ENCODE measurements around the gene NDUFAF7.
A peak's percentile ranks its signal among the peaks of the same experiment; 100 is the strongest.
"Not testable (repeated sequence)": the region's sequence is repeated elsewhere in the genome, so short reads cannot be mapped to it uniquely, and the experiment has no call there.

The NDUFAF7 gene, protein sequence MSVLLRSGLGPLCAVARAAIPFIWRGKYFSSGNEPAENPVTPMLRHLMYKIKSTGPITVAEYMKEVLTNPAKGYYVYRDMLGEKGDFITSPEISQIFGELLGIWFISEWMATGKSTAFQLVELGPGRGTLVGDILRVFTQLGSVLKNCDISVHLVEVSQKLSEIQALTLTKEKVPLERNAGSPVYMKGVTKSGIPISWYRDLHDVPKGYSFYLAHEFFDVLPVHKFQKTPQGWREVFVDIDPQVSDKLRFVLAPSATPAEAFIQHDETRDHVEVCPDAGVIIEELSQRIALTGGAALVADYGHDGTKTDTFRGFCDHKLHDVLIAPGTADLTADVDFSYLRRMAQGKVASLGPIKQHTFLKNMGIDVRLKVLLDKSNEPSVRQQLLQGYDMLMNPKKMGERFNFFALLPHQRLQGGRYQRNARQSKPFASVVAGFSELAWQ

DNA sequence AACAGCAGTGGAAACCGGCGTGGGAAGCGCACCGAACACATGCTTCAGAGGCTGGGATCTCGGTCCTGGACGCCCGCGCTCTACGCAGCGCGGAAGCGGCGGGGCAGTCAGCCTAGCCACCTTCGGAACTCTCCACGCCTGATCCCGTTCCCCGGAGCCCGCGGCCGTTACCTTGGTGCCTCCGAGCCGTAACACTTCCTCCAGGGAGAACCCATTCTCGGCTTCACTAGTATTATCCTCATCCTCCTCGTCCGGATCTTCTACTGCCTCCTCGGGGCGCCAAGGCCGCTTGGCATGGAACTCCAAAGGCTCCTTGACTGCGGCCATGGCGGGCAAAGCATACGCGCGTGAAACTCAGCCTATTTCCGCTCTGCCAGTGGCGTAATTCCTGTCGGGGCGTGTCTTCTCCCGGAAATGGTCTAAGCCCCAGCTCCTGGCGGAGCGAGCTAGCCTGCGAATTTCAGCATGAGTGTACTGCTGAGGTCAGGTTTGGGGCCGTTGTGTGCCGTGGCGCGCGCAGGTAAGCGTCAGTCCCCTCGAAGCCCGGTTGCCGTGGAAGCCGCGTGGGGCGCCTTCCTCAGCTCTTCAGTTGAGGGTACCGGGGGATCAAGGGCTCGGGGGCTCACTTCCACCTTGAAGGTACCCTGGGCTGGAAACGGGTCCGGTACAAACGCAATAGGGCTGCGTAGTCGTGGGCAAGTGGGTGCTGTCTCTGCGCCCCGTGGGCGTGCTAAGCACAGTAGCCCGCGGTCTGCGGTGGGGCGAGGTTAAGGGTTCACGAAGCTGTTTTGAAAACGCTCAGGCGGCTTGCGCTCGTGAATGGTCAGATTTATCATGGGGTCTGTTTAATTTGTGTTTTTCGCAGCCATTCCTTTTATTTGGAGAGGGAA, at the start of gene NDUFAF7, which contains the start of gene CEBPZ:
NDUFAF7 (plus strand) TSS at position 418 of the 890 bp plus-strand sequence; CDS start at position 466, 48 bp downstream.
CEBPZ (minus strand) TSS at position 356 of the 890 bp plus-strand sequence; CDS start at position 327, 29 bp downstream.
- peak; percentile 97 for DNase-seq (ENCODE audit: low spot score)

DNA sequence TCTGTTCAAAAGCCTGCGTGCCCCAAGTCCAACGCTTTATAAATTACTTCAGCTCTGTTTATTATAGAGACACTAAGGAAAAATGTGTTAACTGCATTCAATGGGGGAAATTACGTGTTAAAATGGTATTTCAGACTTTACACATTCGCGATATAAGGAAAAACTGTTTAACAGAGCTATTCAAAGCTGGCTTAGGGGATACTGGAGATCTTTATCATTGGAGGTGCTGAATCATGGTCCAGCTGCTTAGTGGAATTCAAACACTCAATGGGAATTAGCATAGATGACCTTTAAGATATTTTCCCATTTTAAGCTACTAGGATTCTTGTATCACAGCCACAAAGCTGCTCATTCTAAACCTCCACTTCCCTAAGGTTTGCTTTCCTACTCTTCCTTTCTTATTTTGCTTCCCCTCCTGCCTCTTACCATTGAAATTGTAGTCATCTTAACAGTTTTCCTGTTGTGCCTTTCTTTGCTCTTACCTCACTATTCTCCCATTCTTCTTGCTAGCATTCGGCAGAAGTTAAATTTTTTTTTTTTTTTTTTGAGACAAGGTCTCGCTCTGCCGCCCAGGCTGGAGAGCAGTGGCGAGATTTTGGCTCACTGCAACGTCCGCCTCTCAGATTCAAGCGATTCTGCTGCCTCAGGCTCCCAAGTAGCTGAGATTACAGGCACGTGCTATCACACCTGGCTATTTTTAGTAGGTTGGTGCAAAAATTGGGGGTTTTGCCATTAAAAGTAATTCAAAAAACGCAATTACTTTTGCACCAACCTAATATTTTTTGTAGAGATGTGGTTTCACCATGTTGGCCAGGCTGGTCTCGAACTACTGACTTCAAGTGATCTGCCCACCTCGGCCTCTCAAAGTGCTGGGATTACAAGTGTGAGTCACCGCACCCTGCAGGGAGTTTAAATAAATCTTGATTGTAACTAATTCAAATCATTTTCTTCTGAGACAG, 49.5 kb upstream of the NDUFAF7 start:
- peak; percentile 12 for DNase-seq (ENCODE audit: low spot score)

DNA sequence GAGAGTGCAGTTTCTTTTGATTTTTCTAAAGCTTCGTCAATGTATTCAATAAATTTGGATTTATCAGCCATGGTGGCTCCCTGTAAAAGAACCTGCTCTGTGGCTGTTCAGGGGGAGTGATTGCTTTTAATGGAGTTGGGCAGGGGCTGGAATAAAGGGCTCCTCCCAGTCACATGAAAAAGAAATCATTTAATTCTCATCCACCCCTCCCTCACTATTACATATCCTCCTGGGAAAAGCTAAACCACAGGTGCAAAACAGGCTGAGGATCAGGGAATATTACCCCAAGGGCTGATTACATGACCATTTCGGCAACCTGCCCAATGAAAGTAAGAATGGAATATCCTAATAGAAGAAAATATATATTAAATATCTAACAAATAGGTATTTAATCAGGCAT, 42.9 kb upstream of the NDUFAF7 start, which contains the start of gene SULT6B1:
SULT6B1 (minus strand) TSS at position 101 of the 400 bp plus-strand sequence; CDS start at position 71, 30 bp downstream.
- no peak for DNase-seq (ENCODE audit: low spot score)

DNA sequence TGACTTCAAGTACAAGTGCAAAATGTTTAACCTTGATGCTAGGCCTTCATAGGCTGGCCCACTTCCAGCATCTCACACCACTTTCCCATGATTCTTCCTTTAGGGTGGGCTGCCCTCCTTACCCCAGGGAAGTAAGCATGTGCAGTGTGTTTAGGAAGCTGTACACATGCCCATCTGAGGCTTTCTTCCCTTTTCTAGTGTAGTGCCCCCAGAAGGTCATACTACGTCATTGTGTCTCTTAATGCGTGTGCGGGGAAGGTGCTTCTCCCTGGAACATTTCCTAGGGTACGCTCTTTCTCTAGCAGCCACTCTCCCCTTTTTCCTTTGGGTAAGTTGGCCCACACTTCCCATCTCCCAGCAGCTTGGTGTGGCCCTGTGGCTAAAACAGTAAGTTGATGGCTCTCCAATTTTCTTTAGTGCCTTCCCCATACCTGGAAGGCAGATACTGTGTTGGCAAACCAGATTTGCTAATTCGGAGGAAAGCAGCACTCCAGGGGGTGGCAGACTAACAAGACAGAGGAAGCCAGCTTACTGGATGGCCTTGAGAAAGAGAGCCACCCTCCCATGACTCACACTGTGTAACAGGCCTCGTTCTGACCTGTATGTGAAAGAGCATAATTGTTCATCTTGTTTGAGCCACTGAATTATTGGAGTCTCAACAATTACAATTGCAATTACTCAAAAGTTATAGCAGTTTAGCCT, 41.9 kb upstream of the NDUFAF7 start:
- peak; percentile 86 for DNase-seq (ENCODE audit: low spot score)

DNA sequence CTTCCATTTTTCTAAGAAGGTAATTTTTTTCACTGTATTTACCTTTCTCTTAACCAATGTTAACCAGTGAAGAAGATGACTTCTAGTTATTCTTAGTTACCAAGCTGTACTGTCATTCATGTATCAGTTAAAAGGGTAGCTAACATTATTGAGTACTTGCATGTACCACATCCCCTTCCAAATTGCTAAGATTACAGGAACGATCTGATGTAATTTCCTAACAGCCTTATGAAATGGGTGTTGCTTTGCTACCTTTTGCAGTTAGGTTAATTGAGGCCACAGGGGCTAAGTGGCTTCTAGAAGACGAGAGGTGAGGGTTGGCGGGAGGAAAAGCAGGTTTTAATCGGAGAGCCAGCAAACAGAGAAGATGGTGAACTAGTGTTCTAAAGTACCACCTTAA, 41.2 kb upstream of the NDUFAF7 start:
- DNase-seq (ENCODE audit: low spot score) = no peak

DNA sequence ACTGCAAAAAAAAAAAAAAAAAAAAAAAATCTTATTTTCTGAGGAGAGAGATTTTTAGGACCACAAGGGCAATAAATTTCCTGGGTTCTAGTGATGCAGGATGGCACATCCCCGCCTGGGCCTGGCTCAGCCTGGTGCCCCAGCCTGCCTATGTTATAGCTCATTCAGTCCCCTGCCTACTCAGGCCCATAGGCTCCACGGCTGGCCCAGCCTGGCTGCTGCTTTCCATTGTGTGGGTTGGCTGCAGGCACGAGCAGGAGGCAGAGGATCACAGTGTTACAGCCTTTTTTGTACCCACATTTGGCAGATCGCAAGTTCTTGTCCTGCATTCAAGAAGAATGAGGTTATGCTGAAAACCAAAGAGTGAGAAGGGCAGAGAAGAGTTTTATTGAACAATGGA, 40.2 kb upstream of the NDUFAF7 start:
- no peak for DNase-seq (ENCODE audit: low spot score)

DNA sequence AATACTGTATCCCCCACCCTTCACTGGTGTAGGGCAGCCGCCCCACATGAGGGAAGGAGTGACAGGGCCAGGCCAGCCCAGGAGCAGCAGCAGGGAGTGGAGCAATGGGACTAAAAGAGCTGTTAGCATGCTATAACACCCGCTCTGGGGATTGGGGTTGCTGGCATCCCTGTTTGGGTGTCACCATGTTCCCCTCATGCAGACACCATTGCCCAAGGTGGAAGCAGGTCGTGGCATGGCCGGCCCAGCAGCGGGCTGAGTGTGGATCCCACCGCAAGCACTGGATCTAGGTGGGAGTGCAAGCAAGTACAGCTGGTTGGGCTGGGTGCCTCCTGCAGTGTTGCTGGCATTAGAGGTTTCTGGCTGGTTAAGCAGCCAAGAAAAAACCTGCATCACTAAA, 39.7 kb upstream of the NDUFAF7 start:
- no peak for DNase-seq (ENCODE audit: low spot score)

DNA sequence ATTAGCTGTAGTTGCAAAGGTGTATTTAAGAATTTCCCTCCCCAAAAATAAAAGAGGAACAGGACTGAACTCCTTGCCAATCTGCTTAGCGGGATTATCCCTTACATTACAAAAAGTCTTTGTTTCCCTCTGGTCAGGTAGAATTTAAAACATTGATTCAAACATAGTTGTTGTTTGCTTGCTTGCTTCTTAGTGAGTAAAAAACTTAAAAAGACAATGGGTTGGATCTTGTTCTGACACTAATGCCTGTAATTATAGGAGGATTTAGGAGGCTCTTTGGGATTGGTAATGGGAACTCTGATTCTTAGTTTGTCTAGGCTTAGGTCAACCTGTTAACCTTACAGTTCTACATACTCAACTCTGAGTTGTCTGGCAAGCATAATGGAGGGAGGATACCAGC, 38.9 kb upstream of the NDUFAF7 start:
- no peak for DNase-seq (ENCODE audit: low spot score)

DNA sequence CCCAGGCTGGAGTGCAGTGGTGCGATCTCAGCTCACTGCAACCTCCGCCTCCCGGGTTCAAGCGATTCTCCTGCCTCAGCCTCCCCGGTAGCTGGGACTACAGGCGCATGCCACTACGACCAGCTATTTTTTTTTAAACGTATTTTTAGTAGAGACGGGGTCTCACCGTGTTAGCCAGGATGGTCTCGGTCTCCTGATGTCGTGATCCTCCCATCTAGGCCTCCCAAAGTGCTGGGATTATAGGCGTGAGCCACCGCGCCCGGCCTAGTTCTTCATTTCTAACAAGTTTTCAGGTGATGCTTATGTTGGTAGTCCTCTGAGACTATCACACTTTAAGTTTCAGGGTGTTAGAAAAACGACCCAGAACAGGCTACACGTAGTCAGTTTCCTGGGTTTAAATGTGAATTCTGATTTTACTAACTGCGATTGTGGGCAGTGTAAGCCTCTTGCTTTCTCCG, 35.6 kb upstream of the NDUFAF7 start:
- not testable (repeated sequence) for DNase-seq (ENCODE audit: low spot score)

DNA sequence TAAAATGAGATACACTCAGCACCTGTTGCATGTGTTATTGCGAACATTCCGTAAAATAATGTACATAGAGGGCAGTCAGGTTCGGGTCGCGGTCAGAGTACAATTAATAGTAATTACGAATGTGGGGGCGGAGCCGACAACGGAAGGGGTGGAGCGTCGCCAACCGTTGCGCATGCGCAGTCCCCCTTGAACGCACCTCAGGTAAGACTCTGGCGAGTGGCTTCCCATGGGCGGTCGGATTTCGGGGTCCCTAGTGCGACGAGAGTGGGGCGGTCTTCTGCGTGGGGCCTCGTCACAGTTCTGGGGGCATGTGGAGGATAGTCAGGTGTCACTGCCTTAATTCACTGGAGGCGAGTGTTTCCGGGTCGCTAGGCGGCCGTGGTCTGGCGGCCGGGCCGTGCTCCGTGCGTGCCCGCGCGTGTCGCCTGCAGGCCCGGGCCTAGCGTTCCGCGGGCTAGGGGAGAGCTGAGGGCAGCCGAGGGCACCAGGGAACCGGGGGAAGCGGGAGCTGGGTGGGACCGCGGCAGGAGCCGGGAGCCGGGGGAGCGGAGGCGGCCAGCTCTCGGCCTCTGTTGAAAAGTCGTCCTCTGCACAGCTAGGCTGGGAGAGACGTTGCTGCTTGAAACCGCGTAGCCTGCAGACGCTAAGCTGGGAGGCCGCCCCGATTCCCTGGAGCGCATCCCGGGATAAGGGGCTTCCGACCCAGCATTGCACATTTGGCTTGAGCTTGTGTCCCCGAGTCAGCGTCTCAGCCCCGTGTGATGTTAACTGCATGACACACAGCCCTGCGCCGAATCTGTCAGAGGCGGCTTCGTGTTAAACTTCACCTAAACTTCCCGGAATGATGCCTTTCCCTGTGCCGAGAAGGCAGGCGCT, 34.9 kb upstream of the NDUFAF7 start, which contains the start of gene CEBPZOS:
CEBPZOS (plus strand) TSS at position 177 of the 876 bp plus-strand sequence. CDS start 3,209 bp downstream, outside the sequence.
- DNase-seq (ENCODE audit: low spot score) = peak; percentile 93

DNA sequence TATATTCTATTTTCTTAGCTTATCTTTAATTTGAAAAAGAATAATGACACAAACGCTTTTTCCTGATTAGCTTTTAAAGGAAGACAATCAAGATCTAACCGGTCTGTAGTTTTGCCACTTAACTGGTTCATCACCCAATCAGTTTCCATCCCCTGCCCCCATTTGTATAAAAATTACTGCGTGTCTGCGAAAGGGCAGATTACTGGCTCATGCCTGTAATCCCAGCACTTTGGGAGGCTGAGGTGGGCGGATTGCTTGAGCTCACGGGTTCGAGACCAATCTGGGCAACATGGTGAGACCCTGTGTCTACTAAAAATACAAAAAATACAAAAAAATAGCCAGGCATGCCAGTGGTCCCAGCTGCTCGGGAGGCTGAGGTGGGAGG, 32.8 kb upstream of the NDUFAF7 start:
- no peak for DNase-seq (ENCODE audit: low spot score)

DNA sequence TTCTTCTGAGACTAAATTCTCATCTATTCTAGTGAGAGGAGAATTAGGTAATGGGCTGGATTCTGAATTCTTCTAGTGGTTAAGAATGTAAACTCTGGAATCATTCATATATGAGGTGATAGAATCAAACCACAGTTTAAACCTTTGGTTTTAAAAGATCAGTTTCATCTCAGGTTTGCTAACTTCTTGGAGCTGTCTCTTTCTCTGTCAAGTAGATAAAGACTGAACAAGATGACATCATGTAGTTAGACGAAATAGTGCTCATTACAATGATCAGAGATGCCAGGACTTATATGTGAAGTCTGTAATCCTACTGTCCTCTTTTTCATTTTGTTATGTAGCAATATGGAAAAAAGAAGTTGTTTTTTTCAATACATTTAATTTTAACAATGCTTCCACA, 30.2 kb upstream of the NDUFAF7 start:
- no peak for DNase-seq (ENCODE audit: low spot score)

DNA sequence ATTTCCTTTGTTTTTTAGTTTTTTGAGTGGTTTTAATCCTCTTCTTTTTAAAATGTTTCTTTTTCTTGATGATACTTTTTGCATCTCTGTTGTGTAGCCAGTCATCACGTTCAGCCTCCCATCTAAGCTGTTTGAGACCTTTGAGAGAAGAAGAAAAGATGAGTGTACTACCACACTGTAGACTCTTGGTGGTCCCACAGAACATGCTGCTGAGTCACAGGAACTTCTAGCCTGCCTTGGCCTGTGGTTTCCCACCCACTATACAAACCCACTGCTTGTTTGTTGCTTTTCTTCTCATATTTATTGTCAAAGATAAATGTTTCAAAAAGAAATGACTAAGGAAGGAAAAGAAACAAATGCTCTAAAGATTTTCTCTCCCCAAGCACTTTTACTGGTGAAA, 29.7 kb upstream of the NDUFAF7 start:
- no peak for DNase-seq (ENCODE audit: low spot score)

DNA sequence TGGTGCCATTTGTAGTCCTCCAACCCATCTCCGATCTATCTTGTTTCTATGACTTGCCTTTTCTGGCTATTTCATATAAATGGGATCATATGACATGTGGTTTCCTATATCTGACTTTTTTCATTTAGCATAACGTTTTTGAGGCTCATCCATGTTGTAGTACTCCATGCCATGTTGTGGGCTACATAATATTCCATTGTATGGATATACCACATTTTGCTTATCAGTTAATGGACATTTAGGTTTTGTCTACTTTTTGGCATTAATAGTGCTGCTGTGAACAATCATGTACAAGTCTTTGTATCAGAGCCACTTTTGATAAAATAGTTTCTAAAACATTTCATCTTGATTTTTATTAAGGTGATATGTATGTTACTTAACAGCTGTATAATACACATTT, 27.8 kb upstream of the NDUFAF7 start:
- DNase-seq (ENCODE audit: low spot score) = no peak

DNA sequence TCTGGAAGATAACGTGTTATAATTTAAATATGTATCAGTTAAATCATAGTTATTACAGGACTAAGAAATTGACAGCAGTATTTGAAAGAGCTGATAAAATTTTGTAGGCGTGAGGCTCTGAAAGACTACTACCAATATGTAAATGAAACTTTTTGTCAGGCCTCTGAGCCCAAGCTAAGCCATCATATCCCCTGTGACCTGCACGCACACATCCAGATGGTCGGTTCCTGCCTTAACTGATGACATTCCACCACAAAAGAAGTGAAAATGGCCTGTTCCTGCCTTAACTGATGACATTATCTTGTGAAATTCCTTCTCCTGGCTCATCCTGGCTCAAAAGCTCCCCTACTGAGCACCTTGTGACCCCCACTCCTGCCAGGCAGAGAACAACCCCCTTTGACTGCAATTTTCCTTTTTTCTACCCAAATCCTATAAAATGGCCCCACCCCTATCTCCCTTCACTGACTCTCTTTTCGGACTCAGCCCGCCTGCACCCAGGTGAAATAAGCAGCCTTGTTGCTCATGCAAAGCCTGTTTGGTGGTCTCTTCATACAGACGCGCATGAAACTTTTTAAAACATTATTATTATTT, 26.3 kb upstream of the NDUFAF7 start:
- DNase-seq (ENCODE audit: low spot score) = not testable (repeated sequence)

DNA sequence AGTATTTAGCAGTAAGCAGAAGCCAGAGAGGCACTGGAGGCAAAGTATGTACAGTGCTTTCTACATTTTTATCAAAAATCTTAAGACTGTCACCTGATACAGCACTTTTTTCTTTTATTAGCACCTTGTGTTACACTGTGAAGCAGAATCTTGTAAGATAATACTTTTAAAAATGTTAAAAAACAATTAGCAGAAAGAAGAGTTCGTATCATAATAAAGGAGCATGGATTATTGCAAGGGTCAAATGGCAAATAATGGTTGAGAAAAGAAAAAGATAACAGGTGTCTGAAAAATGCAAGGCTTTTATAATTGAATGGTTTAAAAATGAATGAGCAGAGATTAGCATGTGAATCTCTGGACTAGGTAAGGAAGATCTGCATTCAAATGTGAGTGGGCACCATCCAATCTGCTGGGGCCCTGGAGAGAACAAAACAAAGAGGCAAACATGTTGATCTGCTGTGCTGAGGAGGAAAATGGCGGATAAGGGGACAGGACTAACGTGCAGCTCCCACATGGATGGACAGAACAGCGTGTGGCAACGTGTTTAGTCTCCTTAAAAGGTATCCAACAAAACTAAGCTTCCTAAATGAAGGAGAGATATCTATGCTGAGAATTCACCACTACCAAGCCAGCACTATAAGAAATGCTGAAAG, 25.6 kb upstream of the NDUFAF7 start:
- DNase-seq (ENCODE audit: low spot score) = no peak

DNA sequence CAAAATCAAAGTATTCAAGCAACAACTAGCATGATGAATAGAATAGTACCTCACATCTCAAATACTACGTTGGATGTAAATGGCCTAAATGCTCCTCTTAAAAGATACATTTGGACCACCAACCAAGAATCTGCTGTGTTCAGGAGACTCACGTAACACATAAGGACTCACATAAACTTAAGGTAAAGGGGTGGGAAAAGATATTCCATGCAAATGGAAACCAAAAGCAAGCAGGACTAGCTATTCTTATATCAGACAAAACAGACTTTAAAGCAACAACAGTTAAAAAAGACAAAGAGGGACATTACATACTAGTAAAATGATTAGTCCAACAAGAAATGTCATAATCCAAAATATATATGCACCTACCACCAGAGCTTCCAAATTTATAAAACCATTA, 24.7 kb upstream of the NDUFAF7 start:
- DNase-seq (ENCODE audit: low spot score) = not testable (repeated sequence)

DNA sequence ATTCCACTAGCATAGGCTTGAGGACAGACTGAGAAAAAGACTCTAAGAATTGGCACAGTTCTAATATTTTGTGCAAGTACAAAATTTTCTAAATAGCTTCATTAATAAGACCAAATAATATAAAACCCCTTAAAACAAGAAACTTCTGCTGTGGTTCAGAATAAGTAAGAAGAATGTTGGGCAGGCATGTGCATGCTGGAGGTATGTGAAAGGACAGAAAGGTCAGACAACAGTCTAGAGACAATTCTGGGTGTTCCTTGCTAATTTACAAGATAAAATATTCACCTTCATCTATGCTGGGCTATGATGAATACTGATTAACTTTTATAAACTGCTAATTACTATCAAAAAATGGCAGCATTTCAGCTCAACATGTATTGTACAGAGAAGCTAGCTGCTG, 20.2 kb upstream of the NDUFAF7 start:
- no peak for DNase-seq (ENCODE audit: low spot score)

DNA sequence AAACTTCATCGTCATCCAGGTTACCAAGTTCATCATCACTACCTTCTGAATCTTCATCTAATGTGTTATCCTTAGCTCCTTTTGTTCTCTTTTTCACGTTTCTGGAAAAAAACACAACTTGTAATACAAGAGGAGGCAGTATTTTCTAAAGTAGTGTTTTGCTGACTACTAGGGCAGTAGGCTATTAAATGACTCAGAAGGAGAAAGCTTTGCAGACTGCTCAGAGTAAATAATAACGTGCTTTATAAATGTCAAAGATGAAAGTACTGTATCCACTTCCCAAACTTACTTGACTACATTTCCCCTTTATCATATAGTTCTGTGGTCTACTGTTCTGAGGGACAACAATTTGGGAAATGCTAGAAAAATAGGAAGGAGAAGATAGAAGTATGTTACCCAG, 19.5 kb upstream of the NDUFAF7 start:
- no peak for DNase-seq (ENCODE audit: low spot score)

Data from AG20443 (cell line).